Mammary epithelial cell (primary cell): ENCODE measurements around the gene NNAT.

ENCODE experiments used
- CTCF ChIP-seq, 2 donors: IDR thresholded peaks in 1 of 2; conservative IDR thresholded peaks in 1 of 2; 2 replicates each; pipeline ENCODE4 v1.5.1; 2011 to 2012; ENCODE audit warnings: inconsistent platforms in 2 of 2, low read length in 2 of 2, mild to moderate bottlenecking in 2 of 2, control low read depth in 1 of 2, low read depth in 1 of 2; ENCODE audit not compliant: insufficient read depth in 1 of 2; ENCODE audit errors: extremely low read depth in 1 of 2
- EZH2 ChIP-seq: IDR thresholded peaks from 2 replicates; pipeline ENCODE4 v1.6.1; 2012; ENCODE audit warnings: low read length, inconsistent platforms, borderline replicate concordance

DNA sequence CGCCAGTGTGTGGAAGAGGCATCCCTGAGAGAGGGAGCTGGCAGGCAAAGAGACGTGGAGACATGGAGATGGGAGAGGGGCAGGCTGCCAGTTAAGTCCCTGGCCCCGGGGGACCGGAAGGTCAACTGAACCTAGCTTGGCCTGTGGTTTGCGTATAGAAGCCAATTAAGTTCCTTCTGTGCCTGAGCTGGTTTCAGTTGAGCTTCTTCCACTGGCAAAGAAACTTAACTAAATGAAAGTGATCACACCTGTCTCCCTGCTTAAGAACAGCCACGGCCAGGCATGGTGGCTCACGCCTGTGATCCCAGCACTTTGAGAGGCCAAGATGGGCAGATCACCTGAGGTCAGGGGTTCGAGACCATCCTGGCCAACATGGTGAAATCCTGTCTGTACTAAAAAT is 26.7 kb upstream of the NNAT start:
- no peak for TF ChIP-seq CTCF (conservative IDR thresholded peaks at IDR 0.05 in 1 of 2, IDR thresholded peaks at IDR 0.05 in 1 of 2; ENCODE audit: extremely low read depth in 1 of 2, insufficient read depth in 1 of 2, low read depth in 1 of 2, low read length in 2 of 2)
- no peak for TF ChIP-seq EZH2
